ENCODE data around the gene BHLHE23.

BHLHE23 gene

DNA sequence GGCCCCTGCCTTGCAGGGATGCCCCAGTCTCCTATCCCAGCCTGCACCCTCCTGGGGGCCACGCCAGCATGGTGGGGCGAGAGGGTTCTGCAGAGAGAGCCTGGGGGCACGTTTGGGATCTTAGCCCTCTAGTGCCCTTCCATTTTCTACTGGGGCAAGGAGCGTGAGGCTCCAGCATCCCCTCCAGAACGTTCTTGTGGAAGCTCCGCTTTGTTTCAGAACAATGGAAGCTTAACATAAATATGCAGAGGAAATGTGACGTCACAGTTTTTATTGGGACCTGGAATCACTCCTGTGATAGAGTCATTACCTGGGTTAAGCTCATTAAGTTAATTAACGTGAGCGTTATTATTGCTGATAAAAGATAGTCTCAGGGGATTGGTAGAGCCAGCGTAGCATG lies 19.6 kb downstream of the BHLHE23 start:
- no peak for DNase-seq

DNA sequence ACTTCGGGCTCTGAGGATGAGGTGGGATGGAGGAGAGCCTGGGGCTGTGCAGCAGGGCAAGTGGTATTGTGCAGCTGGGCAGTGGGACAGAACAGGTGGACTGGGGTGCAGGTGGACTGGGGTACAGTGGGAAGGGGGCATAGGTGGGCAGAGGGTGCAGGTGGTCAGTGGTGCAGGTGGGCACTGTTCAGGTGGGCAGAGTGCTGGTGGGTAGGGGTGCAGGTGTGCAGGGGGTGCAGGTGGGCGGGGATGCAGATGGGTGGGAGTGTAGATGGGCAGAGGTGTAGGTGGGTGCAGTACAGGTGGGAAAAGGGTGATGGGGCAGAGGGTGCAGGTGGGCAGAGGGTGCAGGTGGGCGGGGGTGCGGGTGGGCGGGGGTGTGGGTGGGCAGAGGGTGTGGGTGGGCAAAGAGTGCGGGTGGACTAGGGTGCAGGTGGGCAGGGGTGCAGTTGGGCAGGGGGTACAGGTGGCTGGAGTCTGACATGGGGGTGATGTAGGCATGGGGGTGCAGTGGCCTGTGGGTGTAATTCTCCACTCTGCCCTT lies 20.4 kb downstream of the BHLHE23 start:
- DNase-seq = no peak

GRCh38 chr20:62985444-62985778 lies 21.4 kb downstream of the BHLHE23 start:
- DNase-seq = no peak

GRCh38 chr20:62984666-62985443 lies 21.9 kb downstream of the BHLHE23 start:
- DNase-seq = no peak

DNA sequence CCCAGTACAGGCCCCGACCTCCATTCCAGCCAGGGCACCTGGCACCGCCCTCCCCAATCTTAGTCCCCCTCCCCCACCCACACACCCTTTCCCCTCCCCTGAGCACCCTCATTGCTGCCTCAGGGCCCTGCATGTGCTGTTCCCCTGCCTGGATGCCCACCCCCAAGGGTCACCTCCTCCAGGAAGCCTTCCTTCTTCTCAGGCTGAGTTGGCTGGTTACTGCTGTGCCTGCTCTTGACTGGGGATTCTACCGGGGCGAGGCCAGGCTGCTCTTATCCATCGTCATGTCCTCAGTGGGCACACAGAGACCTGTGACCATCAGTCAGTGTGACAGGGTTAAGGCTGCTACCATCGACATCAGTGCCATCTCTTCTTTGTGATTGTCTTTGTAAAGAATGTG lies 23.6 kb downstream of the BHLHE23 start:
- no peak for DNase-seq

GRCh38 chr20:62982124-62983075 lies 24.4 kb downstream of the BHLHE23 start:
- DNase-seq = no peak

DNA sequence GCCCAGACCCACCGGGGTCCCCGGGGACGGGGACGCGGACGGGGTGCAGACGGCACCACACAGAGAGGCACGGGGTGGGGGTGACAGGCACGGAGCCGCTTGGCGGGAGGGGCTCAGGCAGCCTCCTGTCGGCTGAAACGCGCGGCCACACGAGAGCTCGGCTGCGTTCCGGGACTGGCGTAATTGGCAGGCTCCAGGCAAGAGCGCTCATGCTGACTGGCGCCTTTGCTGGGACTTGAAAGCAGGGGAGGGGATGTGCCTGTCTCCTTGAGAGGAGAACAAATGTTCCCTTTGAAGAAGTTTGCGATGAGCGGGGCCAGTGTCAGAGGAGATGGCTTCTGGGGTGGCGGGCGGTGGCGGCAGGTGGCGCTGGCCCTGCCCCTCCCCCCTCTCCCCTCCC lies 25.8 kb downstream of the BHLHE23 start:
- no peak for DNase-seq

GRCh38 chr20:62980380-62980960 lies 26.3 kb downstream of the BHLHE23 start:
- DNase-seq = no peak

DNA sequence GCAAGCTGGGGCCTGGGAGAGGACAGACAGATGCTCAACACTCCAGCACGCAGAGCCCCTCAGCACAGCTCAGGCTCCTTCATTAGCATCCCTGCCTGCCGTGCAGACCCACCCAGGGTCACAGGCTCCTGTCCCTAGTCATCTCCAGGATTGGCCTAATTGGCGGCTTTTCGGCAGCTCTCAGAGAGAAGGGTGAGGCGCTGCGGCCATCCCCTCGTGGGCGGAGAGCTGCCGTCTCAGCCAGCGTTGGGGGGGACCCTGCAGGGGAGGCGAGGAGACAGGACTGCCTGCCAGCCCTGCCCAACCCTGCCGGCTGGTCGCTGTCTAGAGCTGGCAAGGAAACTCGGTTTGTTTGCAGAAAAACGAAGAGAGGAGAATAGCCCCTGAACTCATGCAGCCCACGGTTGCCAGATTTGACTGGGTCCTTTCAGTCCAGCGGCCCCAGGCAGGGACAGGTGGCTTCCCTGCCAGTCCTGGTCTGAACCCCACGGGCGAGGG lies 26.8 kb downstream of the BHLHE23 start:
- no peak for DNase-seq

- DNase-seq = no peak
Observed at GRCh38 chr20:62979310-62979709, 27.5 kb downstream of the BHLHE23 start.

- DNase-seq = no peak
Observed at GRCh38 chr20:62978561-62978943, 28.2 kb downstream of the BHLHE23 start.

GRCh38 chr20:62977613-62978560 lies 28.9 kb downstream of the BHLHE23 start:
- DNase-seq = no peak

- no peak for DNase-seq
Observed at GRCh38 chr20:62976886-62977285, 29.9 kb downstream of the BHLHE23 start.

DNA sequence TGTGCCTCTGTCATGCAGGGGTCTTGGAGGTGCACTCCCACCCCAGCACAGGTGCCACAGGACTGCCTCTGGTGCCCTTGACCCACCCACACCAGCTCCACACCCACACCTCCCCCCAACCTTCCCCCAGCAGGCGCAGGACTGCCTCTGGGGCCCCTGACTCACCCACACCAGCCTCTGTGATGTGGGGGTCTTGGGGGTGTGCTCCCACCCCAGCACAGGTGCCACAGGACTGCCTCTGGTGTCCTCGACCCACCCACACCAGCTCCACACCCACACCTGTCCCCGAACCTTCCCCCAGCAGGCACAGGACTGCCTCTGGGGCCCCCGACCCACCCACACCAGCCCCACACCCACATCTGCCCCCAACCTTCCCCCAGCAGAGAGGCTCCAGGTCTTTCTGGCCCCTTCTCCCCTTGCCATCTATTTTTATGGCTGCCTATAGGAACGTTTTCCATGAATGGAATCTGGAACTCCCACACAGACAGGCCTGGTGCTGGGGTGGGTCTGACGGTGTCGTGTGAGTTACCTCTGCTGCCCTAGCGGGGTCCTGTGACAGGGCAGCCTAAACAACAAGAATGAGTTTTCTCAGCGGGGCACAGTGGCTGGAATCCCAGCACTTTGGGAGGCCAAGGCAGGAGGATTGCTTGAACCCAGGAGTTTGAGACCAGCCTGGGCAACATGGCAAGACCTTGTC lies 30.8 kb downstream of the BHLHE23 start:
- DNase-seq = no peak

GRCh38 chr20:62975251-62975760 lies 31.5 kb downstream of the BHLHE23 start:
- DNase-seq = no peak

GRCh38 chr20:62972845-62973745 lies 33.7 kb downstream of the BHLHE23 start:
- no peak for DNase-seq

DNA sequence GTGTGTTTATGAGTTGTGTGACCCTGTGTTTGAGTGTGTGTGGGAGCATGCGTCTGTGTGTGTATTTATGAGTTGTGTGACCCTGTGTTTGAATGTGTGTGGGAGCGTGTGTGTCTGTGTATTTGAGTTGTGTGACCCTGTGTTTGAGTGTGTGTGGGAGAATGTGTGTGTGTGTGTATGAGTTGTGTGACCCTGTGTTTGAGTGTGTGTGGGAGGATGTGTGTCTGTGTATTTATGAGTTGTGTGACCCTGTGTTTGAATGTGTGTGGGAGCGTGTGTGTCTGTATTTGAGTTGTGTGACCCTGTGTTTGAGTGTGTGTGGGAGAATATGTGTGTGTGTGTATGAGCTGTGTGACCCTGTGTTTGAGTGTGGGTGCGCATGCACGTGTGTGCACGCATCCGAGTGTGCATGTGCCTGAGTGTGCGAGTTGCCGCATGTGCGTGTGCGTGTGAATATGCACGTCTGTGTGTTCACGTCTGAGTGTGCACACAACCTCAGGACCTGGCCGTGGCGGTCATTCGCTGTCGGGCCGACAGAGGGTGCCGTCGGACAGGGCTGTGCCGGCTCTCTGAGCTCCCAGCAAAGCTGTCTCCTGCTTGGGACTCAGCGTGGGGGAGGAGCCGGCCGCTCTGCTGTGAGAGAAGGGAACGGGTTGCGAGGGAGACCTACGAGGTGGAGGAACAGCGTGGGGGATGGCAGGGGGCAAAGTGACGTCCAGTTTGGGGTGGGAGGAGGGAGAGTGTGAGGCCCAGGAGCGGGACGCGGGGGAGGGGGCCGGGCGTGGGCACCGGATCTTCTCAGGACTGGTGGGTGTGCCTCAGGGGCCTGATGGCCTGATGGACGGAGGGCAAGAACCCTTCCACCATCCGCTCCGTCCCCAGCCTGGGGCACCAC lies 34.6 kb downstream of the BHLHE23 start:
- DNase-seq = peak; percentile 91

GRCh38 chr20:62971211-62971949 lies 35.4 kb downstream of the BHLHE23 start:
- no peak for DNase-seq
